ENCODE measurements around the gene FDXR. TPM values are rescaled to one million over a fixed set of nuclear protein-coding genes. Genes with fewer than 3 reads are reported as not detected.
A peak's percentile ranks its signal among the peaks of the same experiment; 100 is the strongest.

FDXR gene
- total RNA-seq, 5 donors from 2014 or later (not counting 1 experiment from before 2014, with no cell fraction given), result 4.2 to 20.7 (median 15.3) TPM

DNA sequence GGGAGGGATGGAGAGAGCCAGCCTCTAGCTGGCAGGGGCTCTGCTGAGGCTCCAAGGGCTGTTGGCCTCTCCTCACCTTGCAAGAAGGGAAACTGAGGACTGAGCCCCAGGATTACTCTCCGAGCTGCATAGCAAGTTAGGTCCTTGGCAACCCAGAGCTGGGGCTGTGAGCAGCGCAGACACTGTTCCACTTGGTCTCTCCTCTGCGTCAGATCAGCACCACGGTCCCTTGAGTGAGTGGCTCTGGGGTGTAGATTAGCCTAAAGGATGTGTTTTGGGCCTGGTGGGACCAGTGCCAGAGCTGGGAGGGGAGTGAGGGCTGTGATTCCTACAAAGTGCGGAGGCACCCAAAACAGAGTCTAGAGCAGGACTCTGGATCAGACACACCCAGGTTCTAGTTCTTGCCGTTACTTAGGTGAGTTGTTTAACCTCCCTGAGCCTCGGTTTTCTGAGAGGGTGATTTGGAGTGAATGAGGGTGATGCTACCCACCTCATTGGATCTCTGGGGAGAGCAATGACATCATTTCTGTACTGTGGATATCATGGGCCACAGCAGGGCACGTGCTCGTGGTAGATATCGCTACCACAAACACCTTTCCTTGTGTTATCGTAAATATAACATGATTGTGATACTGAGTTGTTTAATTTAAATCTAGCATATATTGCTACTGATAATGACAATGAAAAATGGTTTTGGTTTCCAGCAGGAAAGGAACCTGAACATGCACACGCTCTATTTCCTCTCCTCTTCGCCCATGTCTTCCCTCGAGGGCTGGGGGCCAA is 28.8 kb upstream of the FDXR start:
- no peak for ATAC-seq (replicated peaks in 1 of 4)
- Histone ChIP-seq H3K4me3 (ENCODE audit: control insufficient read depth in 1 of 2, extremely low read depth in 1 of 2, low read length in 1 of 2) (no peak overlapping the region), H3K27me3 (replicated peaks in 1 of 2; ENCODE audit: control insufficient read depth in 2 of 2, extremely low read depth in 1 of 2, insufficient read depth in 2 of 2, low read length in 1 of 2) (peaks cover 0 to 46% of the 10 kb centered on the region in 2 experiments), H3K36me3 (ENCODE audit: control insufficient read depth in 2 of 2, extremely low read depth in 1 of 2, insufficient read depth in 1 of 2, low read length in 1 of 2) (no peaks in the 10 kb centered on the region), H3K9me3 (no peaks in the 10 kb centered on the region), H3K27ac (ENCODE audit: low read length) (no peak overlapping the region), H3K4me1 (ENCODE audit: control insufficient read depth in 1 of 2, extremely low read depth in 1 of 2, insufficient read depth in 2 of 2, low read length in 2 of 2) (no peaks in the 10 kb centered on the region)
- ChIA-PET CTCF (interaction anchor here in 1 of 2 donors (0.7 kb wide), 1 partner anchor 147 kb away, joined by 3 read pairs; no protein-coding TSS in a partner anchor), POLR2A (no interaction called here)
- H3K9me3 Mint-ChIP-seq, result no peaks in the 10 kb centered on the region
- H3K36me3 Mint-ChIP-seq, result no peaks in the 10 kb centered on the region
- DNase-seq, result no peak
- no peak overlapping the region for H3K27ac Mint-ChIP-seq
- peaks cover under 1 to 22% of the 10 kb centered on the region in 2 donors for H3K27me3 Mint-ChIP-seq
- no peak overlapping the region for H3K4me3 Mint-ChIP-seq
- peaks cover 0 to 2% (median 0%) of the 10 kb centered on the region in 3 donors for H3K4me1 Mint-ChIP-seq
- WGBS (ENCODE audit: insufficient coverage), result 61% methylated on average over 4 of the region's 14 CpGs

DNA sequence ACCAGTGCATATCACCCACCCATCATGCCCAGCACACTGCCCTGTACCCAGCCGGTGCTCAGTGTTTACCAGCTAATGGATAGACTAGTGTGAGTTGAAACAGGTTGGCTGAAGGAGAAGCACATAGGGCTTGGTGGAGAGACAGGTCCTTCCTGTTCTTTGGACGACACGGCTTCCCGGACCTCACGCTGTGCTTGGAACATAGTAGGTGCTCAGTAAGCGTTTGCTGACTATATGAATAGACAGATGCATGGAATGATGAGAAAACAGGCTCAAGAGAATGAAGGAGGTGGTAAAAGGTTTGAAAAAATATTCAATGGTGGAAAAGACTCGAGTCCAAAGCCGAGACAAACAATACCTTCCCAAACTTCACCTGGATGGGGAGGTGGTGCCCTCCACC is 27.4 kb upstream of the FDXR start:
- H3K4me3 Mint-ChIP-seq, result no peak overlapping the region
- Histone ChIP-seq H3K4me3 (ENCODE audit: control insufficient read depth in 1 of 2, extremely low read depth in 1 of 2, low read length in 1 of 2) (no peak overlapping the region), H3K9me3 (no peaks in the 10 kb centered on the region), H3K36me3 (ENCODE audit: control insufficient read depth in 2 of 2, extremely low read depth in 1 of 2, insufficient read depth in 1 of 2, low read length in 1 of 2) (no peaks in the 10 kb centered on the region), H3K27me3 (replicated peaks in 1 of 2; ENCODE audit: control insufficient read depth in 2 of 2, extremely low read depth in 1 of 2, insufficient read depth in 2 of 2, low read length in 1 of 2) (peaks cover 0 to 58% of the 10 kb centered on the region in 2 experiments), H3K27ac (ENCODE audit: low read length) (no peak overlapping the region), H3K4me1 (ENCODE audit: control insufficient read depth in 1 of 2, extremely low read depth in 1 of 2, insufficient read depth in 2 of 2, low read length in 2 of 2) (no peaks in the 10 kb centered on the region)
- no peak for ATAC-seq (replicated peaks in 1 of 4)
- peaks cover 10 to 29% of the 10 kb centered on the region in 2 donors for H3K27me3 Mint-ChIP-seq
- H3K9me3 Mint-ChIP-seq, result no peaks in the 10 kb centered on the region
- ChIA-PET POLR2A (no interaction called here), CTCF (no interaction called here)
- 90% methylated on average over 2 of the region's 8 CpGs for WGBS (ENCODE audit: insufficient coverage)
- H3K4me1 Mint-ChIP-seq, result no peaks in the 10 kb centered on the region
- no peak overlapping the region for H3K27ac Mint-ChIP-seq
- no peaks in the 10 kb centered on the region for H3K36me3 Mint-ChIP-seq
- DNase-seq, result no peak

DNA sequence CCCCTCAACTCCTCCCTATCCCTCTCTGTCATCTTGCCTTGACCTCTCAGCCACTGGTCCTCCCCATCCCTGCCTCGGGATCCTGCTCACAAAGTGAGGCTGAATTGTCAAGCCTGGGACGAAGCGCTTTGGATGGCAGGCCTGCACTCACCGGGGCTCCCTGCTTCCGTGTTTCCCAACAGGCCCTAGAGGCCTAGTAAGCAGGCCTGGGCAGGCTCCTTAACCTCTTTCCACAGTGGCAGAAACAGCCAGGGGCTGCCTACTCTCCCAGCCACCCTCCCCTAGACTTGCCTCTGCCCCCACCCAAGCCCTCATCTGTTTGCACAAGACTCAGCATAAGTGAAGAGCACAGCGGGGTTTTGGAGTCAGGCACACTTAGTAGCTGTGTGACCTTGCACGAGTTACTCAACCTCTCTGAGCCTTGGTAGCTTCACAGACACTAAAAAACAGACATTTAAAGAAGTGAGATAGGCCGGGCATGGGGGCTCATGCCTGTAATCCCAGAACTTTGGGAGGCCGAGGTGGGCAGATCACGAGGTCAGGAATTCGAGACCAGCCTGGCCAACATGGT is 25.7 kb upstream of the FDXR start:
- H3K27ac ChIP-seq (ENCODE audit: low read length), result no peak overlapping the region
- peaks cover 0 to 60% of the 10 kb centered on the region in 2 experiments for H3K27me3 ChIP-seq (replicated peaks in 1 of 2; ENCODE audit: control insufficient read depth in 2 of 2, extremely low read depth in 1 of 2, insufficient read depth in 2 of 2, low read length in 1 of 2)
- no peak overlapping the region for H3K27ac Mint-ChIP-seq
- DNase-seq (no peak), ATAC-seq (replicated peaks in 1 of 4) (no peak)
- no peak overlapping the region for H3K4me3 ChIP-seq (ENCODE audit: control insufficient read depth in 1 of 2, extremely low read depth in 1 of 2, low read length in 1 of 2)
- H3K36me3 ChIP-seq (ENCODE audit: control insufficient read depth in 2 of 2, extremely low read depth in 1 of 2, insufficient read depth in 1 of 2, low read length in 1 of 2), result no peaks in the 10 kb centered on the region
- no peaks in the 10 kb centered on the region for H3K36me3 Mint-ChIP-seq
- 81% methylated on average over 5 of the region's 11 CpGs for WGBS (ENCODE audit: insufficient coverage)
- no peaks in the 10 kb centered on the region for H3K4me1 ChIP-seq (ENCODE audit: control insufficient read depth in 1 of 2, extremely low read depth in 1 of 2, insufficient read depth in 2 of 2, low read length in 2 of 2)
- H3K27me3 Mint-ChIP-seq, result peaks cover 20 to 38% of the 10 kb centered on the region in 2 donors
- H3K9me3 Mint-ChIP-seq, result no peaks in the 10 kb centered on the region
- no peak overlapping the region for H3K4me3 Mint-ChIP-seq
- peaks cover 0 to 3% (median 3%) of the 10 kb centered on the region in 3 donors for H3K4me1 Mint-ChIP-seq
- no peaks in the 10 kb centered on the region for H3K9me3 ChIP-seq
- CTCF ChIA-PET, result no interaction called here
- POLR2A ChIA-PET, result no interaction called here

DNA sequence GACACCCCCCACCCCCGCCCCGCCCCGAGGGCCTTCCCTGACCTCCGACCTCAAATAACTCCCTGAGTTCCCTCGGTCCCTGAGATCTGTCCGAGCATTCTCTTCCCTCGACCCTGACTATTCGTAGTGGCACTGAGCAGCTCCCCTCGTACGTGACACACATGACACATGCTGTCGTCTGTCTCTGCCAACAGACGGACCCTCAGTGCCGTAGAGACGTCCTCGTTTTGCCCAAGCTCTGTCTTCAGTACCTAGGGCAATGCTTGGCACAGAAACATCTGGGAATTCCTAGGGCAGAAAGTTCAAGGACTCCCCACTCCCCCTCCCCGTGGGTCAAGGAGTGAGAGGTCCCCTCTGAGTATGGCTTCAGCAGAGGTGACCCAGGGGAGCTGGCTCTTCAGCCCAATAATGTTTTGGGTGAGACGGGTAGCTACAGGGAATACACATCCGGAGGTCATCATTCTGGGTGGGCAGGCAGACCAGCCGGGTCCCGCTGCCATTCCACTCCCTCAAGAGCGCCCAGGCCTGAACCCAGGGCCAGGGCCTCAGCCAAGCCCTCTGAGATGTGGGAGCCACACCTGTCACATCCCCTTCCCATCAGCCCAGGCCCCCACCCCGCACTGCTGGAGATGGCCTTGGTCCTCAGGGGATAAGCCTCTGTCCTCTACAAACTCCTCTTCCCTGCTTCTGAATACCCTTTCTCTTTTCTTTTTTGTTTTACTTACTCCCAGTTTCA is 21.3 kb upstream of the FDXR start:
- WGBS (ENCODE audit: insufficient coverage), result 32% methylated on average over 18 of the region's 22 CpGs
- H3K36me3 ChIP-seq (ENCODE audit: control insufficient read depth in 2 of 2, extremely low read depth in 1 of 2, insufficient read depth in 1 of 2, low read length in 1 of 2), result no peaks in the 10 kb centered on the region
- DNase-seq (no peak), ATAC-seq (replicated peaks in 1 of 4) (no peak)
- H3K4me3 Mint-ChIP-seq, result peak overlapping the region; percentile 40 to 74 (median 67)
- no peaks in the 10 kb centered on the region for H3K36me3 Mint-ChIP-seq
- H3K27me3 Mint-ChIP-seq, result peaks cover 28 to 45% of the 10 kb centered on the region in 2 donors
- peaks cover 0 to 6% of the 10 kb centered on the region in 2 experiments for H3K4me1 ChIP-seq (ENCODE audit: control insufficient read depth in 1 of 2, extremely low read depth in 1 of 2, insufficient read depth in 2 of 2, low read length in 2 of 2)
- no peak overlapping the region for H3K4me3 ChIP-seq (ENCODE audit: control insufficient read depth in 1 of 2, extremely low read depth in 1 of 2, low read length in 1 of 2)
- POLR2A ChIA-PET, result no interaction called here
- H3K9me3 Mint-ChIP-seq, result no peaks in the 10 kb centered on the region
- H3K4me1 Mint-ChIP-seq, result peaks cover 0 to 8% (median 3%) of the 10 kb centered on the region in 3 donors
- CTCF ChIA-PET, result no interaction called here
- no peak overlapping the region for H3K27ac ChIP-seq (ENCODE audit: low read length)
- H3K9me3 ChIP-seq, result no peaks in the 10 kb centered on the region
- peaks cover 0 to 57% of the 10 kb centered on the region in 2 experiments for H3K27me3 ChIP-seq (replicated peaks in 1 of 2; ENCODE audit: control insufficient read depth in 2 of 2, extremely low read depth in 1 of 2, insufficient read depth in 2 of 2, low read length in 1 of 2)
- peak overlapping the region in 1 of 2 donors; percentile 34 for H3K27ac Mint-ChIP-seq

DNA sequence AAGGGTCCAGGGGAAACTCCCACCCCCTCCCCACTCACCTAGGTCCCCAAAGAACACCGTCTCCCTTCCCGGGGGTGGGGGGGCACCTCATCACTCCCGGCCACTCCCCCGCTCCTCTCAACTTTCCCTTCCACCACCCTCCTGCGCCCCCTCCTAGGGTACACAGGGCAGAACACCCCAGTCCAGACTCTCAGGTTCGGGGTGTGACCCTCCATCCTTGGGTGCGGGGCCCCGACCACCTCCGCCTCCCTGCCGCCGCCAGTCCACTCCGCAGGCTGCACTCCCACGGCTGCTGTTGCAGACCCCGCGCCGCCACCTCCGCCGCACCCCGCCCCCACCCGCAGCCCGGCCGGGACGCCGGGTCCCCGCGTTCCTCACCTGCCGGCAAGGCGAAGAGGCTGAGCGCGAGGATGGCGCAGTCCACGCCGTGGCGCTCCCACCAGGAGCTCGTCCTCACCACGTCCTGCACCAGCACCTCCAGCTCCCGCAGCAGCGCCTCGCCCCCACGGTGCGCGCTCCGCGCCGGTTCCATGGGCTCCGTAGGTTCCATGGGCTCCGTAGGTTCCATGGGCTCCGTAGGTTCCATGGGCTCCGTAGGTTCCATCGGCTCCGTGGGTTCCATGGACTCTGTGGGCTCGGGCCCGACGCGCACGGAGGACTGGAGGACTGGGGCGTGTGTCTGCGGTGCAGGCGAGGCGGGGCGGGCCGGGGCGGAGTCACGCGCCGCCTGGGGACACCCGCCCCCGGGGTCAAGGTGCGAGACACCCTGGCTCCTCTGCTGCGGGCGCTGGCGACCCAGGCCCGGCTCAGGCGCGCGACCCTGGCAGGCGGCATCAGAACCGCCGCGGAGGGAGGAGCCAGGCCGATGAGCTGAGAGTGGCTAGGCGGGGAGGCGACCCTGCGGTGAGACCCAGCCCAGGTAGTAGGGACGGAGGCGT is 20.4 kb upstream of the FDXR start, which contains the start of gene FADS6:
FADS6 (minus strand) TSS at position 660 of the 938 bp plus-strand sequence; CDS start at position 622, 38 bp downstream.
- ATAC-seq (replicated peaks in 1 of 4), result peak; percentile 61 to 78 (median 70)
- WGBS (ENCODE audit: insufficient coverage), result 6% methylated on average over 79 of the region's 86 CpGs
- Histone ChIP-seq H3K9me3 (no peaks in the 10 kb centered on the region), H3K4me3 (ENCODE audit: control insufficient read depth in 1 of 2, extremely low read depth in 1 of 2, low read length in 1 of 2) (peak within 1 kb of the TSS; percentile 7 to 36), H3K4me1 (ENCODE audit: control insufficient read depth in 1 of 2, extremely low read depth in 1 of 2, insufficient read depth in 2 of 2, low read length in 2 of 2) (peaks cover 0 to 6% of the 10 kb centered on the region in 2 experiments), H3K27me3 (replicated peaks in 1 of 2; ENCODE audit: control insufficient read depth in 2 of 2, extremely low read depth in 1 of 2, insufficient read depth in 2 of 2, low read length in 1 of 2) (peaks cover 0 to 66% of the 10 kb centered on the region in 2 experiments), H3K36me3 (ENCODE audit: control insufficient read depth in 2 of 2, extremely low read depth in 1 of 2, insufficient read depth in 1 of 2, low read length in 1 of 2) (no peaks in the 10 kb centered on the region), H3K27ac (ENCODE audit: low read length) (no peak within 1 kb of the TSS)
- ChIA-PET CTCF (interaction anchor here in 1 of 2 donors (0.5 kb wide), 1 partner anchor 11 kb away, joined by 3 read pairs; no protein-coding TSS in a partner anchor), POLR2A (no interaction called here)
- peak in 2 of 35 experiments; percentile 6 to 7 for DNase-seq
- H3K4me3 Mint-ChIP-seq, result peak within 1 kb of the TSS; percentile 53 to 74 (median 67)
- peaks cover 28 to 46% of the 10 kb centered on the region in 2 donors for H3K27me3 Mint-ChIP-seq
- peaks cover 0 to 8% (median 3%) of the 10 kb centered on the region in 3 donors for H3K4me1 Mint-ChIP-seq
- H3K27ac Mint-ChIP-seq, result peak within 1 kb of the TSS in 1 of 2 donors; percentile 34
- H3K36me3 Mint-ChIP-seq, result no peaks in the 10 kb centered on the region
- no peaks in the 10 kb centered on the region for H3K9me3 Mint-ChIP-seq

Measured in T-cell (primary cell).